Activated T-helper 17 cell treated with anti-CD3 and anti-CD28 coated beads, Interleukin-2, amount 50 U/mL, for 72 hours (primary cell): ENCODE measurements around the gene TAC4. TPM values are rescaled to one million over a fixed set of nuclear protein-coding genes. Genes with fewer than 3 reads are reported as not detected.

ENCODE experiments used
- ATAC-seq: fragments of 150-1000 bp; cut with Tn5 transposase; replicated peaks from 2 replicates; pipeline ENCODE4 v1.10.0; 2021; ENCODE audit warnings: mild to moderate bottlenecking, moderate library complexity
- H3K27ac Mint-ChIP-seq: one replicate; pipeline ENCODE4 v1.8.0; 2022; ENCODE audit warnings: mixed read lengths
- H3K27me3 Mint-ChIP-seq: one replicate; pipeline ENCODE4 v1.8.0; 2022; ENCODE audit warnings: mixed read lengths
- H3K36me3 Mint-ChIP-seq: one replicate; pipeline ENCODE4 v1.8.0; 2022; ENCODE audit warnings: low read depth, mild to moderate bottlenecking, mixed read lengths
- H3K4me1 Mint-ChIP-seq: one replicate; pipeline ENCODE4 v1.8.0; 2022; ENCODE audit warnings: mixed read lengths
- H3K4me3 Mint-ChIP-seq: one replicate; pipeline ENCODE4 v1.8.0; 2022; ENCODE audit warnings: mild to moderate bottlenecking, mixed read lengths
- H3K9me3 Mint-ChIP-seq: one replicate; pipeline ENCODE4 v1.8.0; 2022; ENCODE audit warnings: mixed read lengths
- total RNA-seq, 2 donors: library from RNA; stranded (reverse); gene quantifications; one replicate each; pipeline ENCODE4 v1.2.3, GENCODE V29; 2022

TAC4 gene
- total RNA-seq, 2 donors from 2014 or later, result not detected

GRCh38 chr17:49821466-49821865, 26.4 kb downstream of the TAC4 start:
- Mint-ChIP-seq H3K27ac (peak overlapping the region; percentile 2), H3K4me1 (peaks cover 24% of the 10 kb centered on the region)

GRCh38 chr17:49820773-49821172, 27.1 kb downstream of the TAC4 start:
- Mint-ChIP-seq H3K27ac (no peak overlapping the region), H3K27me3 (no peaks in the 10 kb centered on the region), H3K9me3 (no peaks in the 10 kb centered on the region), H3K4me3 (no peak overlapping the region), H3K4me1 (peaks cover 24% of the 10 kb centered on the region), H3K36me3 (peaks cover 96% of the 10 kb centered on the region)
- no peak for ATAC-seq

More at GRCh38 chr17:49821466-49821865, 26.4 kb downstream of the TAC4 start:
- Mint-ChIP-seq H3K36me3 (peaks cover 96% of the 10 kb centered on the region), H3K9me3 (no peaks in the 10 kb centered on the region), H3K4me3 (no peak overlapping the region), H3K27me3 (no peaks in the 10 kb centered on the region)
- ATAC-seq, result no peak

GRCh38 chr17:49819651-49820050, 28.2 kb downstream of the TAC4 start:
- Mint-ChIP-seq H3K27ac (peak overlapping the region; percentile 87), H3K27me3 (no peaks in the 10 kb centered on the region), H3K36me3 (peaks cover 96% of the 10 kb centered on the region), H3K4me1 (peaks cover 26% of the 10 kb centered on the region), H3K9me3 (no peaks in the 10 kb centered on the region), H3K4me3 (no peak overlapping the region)
- ATAC-seq, result no peak

GRCh38 chr17:49819138-49819537, 28.7 kb downstream of the TAC4 start:
- Mint-ChIP-seq H3K27me3 (no peaks in the 10 kb centered on the region), H3K36me3 (peaks cover 96% of the 10 kb centered on the region), H3K27ac (peak overlapping the region; percentile 87), H3K4me3 (peak overlapping the region; percentile 4), H3K4me1 (peaks cover 31% of the 10 kb centered on the region), H3K9me3 (no peaks in the 10 kb centered on the region)
- ATAC-seq, result no peak

GRCh38 chr17:49817993-49818392, 29.9 kb downstream of the TAC4 start:
- peaks cover 96% of the 10 kb centered on the region for H3K36me3 Mint-ChIP-seq
- ATAC-seq, result peak; percentile 90
- peaks cover 32% of the 10 kb centered on the region for H3K4me1 Mint-ChIP-seq

GRCh38 chr17:49815761-49816281, 32.0 kb downstream of the TAC4 start:
- no peak overlapping the region for H3K4me3 Mint-ChIP-seq
- H3K4me1 Mint-ChIP-seq, result peaks cover 32% of the 10 kb centered on the region
- ATAC-seq, result no peak
- H3K9me3 Mint-ChIP-seq, result no peaks in the 10 kb centered on the region
- H3K27me3 Mint-ChIP-seq, result no peaks in the 10 kb centered on the region
- H3K27ac Mint-ChIP-seq, result peak overlapping the region; percentile 87
- peaks cover 96% of the 10 kb centered on the region for H3K36me3 Mint-ChIP-seq

More at GRCh38 chr17:49817993-49818392, 29.9 kb downstream of the TAC4 start:
- Mint-ChIP-seq H3K27me3 (no peaks in the 10 kb centered on the region), H3K4me3 (peak overlapping the region; percentile 40), H3K9me3 (no peaks in the 10 kb centered on the region), H3K27ac (peak overlapping the region; percentile 87)

GRCh38 chr17:49814781-49815529, 32.9 kb downstream of the TAC4 start:
- no peak for ATAC-seq
- Mint-ChIP-seq H3K27ac (peak overlapping the region; percentile 87), H3K4me1 (peaks cover 32% of the 10 kb centered on the region), H3K36me3 (peaks cover 98% of the 10 kb centered on the region), H3K9me3 (no peaks in the 10 kb centered on the region), H3K27me3 (no peaks in the 10 kb centered on the region), H3K4me3 (no peak overlapping the region)

GRCh38 chr17:49809056-49809455, 38.8 kb downstream of the TAC4 start:
- Mint-ChIP-seq H3K27ac (no peak overlapping the region), H3K9me3 (no peaks in the 10 kb centered on the region), H3K4me1 (peaks cover 17% of the 10 kb centered on the region), H3K4me3 (no peak overlapping the region), H3K27me3 (no peaks in the 10 kb centered on the region), H3K36me3 (peaks cover 99% of the 10 kb centered on the region)
- no peak for ATAC-seq

- no peak for ATAC-seq
- no peaks in the 10 kb centered on the region for H3K27me3 Mint-ChIP-seq
- H3K36me3 Mint-ChIP-seq, result peaks cover 99% of the 10 kb centered on the region
- no peak overlapping the region for H3K4me3 Mint-ChIP-seq
- no peaks in the 10 kb centered on the region for H3K9me3 Mint-ChIP-seq
- peaks cover 24% of the 10 kb centered on the region for H3K4me1 Mint-ChIP-seq
- H3K27ac Mint-ChIP-seq, result no peak overlapping the region
Observed at GRCh38 chr17:49798738-49799137, 49.1 kb downstream of the TAC4 start.

- no peak for ATAC-seq
- H3K27me3 Mint-ChIP-seq, result no peaks in the 10 kb centered on the region
Observed at GRCh38 chr17:49798182-49798581, 49.7 kb downstream of the TAC4 start.

GRCh38 chr17:49795372-49795771, 52.5 kb downstream of the TAC4 start:
- Mint-ChIP-seq H3K4me1 (peaks cover 24% of the 10 kb centered on the region), H3K4me3 (peak overlapping the region; percentile 28), H3K36me3 (peaks cover 100% of the 10 kb centered on the region), H3K9me3 (no peaks in the 10 kb centered on the region), H3K27me3 (no peaks in the 10 kb centered on the region), H3K27ac (peak overlapping the region; percentile 65)
- peak; percentile 28 for ATAC-seq

More at GRCh38 chr17:49798182-49798581, 49.7 kb downstream of the TAC4 start:
- no peak overlapping the region for H3K4me3 Mint-ChIP-seq
- peaks cover 24% of the 10 kb centered on the region for H3K4me1 Mint-ChIP-seq
- H3K9me3 Mint-ChIP-seq, result no peaks in the 10 kb centered on the region
- no peak overlapping the region for H3K27ac Mint-ChIP-seq
- peaks cover 100% of the 10 kb centered on the region for H3K36me3 Mint-ChIP-seq

- Mint-ChIP-seq H3K4me1 (peaks cover 32% of the 10 kb centered on the region), H3K36me3 (peaks cover 100% of the 10 kb centered on the region), H3K4me3 (no peak overlapping the region), H3K27ac (peak overlapping the region; percentile 43), H3K27me3 (no peaks in the 10 kb centered on the region), H3K9me3 (no peaks in the 10 kb centered on the region)
- ATAC-seq, result no peak
Observed at GRCh38 chr17:49793309-49793708, 54.6 kb downstream of the TAC4 start.

- peaks cover 21% of the 10 kb centered on the region for H3K4me1 Mint-ChIP-seq
- ATAC-seq, result no peak
- H3K27ac Mint-ChIP-seq, result peak overlapping the region; percentile 99
- H3K27me3 Mint-ChIP-seq, result no peaks in the 10 kb centered on the region
- H3K36me3 Mint-ChIP-seq, result peaks cover 62% of the 10 kb centered on the region
- no peaks in the 10 kb centered on the region for H3K9me3 Mint-ChIP-seq
- peak overlapping the region; percentile 98 for H3K4me3 Mint-ChIP-seq
Observed at GRCh38 chr17:49789243-49789578, 58.7 kb downstream of the TAC4 start.

GRCh38 chr17:49788478-49789242, 59.2 kb downstream of the TAC4 start, which contains the start of gene KAT7:
TSS of gene KAT7 (plus strand) at chr17:49788681. CDS start at chr17:49788835, 154 bp downstream.
- Mint-ChIP-seq H3K36me3 (peaks cover 56% of the 10 kb centered on the region), H3K4me1 (peaks cover 21% of the 10 kb centered on the region)
- ATAC-seq, result peak; percentile 92

More at GRCh38 chr17:49788478-49789242, 59.2 kb downstream of the TAC4 start, which contains the start of gene KAT7:
- Mint-ChIP-seq H3K27me3 (no peaks in the 10 kb centered on the region), H3K9me3 (no peaks in the 10 kb centered on the region), H3K27ac (peak within 1 kb of the TSS; percentile 99), H3K4me3 (peak within 1 kb of the TSS; percentile 98)
